SW 1271 (cell line): Measurements from ENCODE around the gene NOL4L.

Source experiments
- DNase-seq, 2 experiments: peaks; one replicate each; lab custom pipeline; 2025; lab: John Stamatoyannopoulos, UW

Gene NOL4L

GRCh38 chr20:32523613-32524213 lies 61.4 kb downstream of the NOL4L start:
- no peak for DNase-seq

- no peak for DNase-seq
Observed at GRCh38 chr20:32522776-32523612, 62.1 kb downstream of the NOL4L start.

- DNase-seq, result no peak
Observed at GRCh38 chr20:32522526-32522775, 62.7 kb downstream of the NOL4L start.

GRCh38 chr20:32521780-32522525 lies 63.2 kb downstream of the NOL4L start:
- DNase-seq, result peak in 1 of 2 experiments; percentile 56

GRCh38 chr20:32520927-32521203 lies 64.3 kb downstream of the NOL4L start:
- no peak for DNase-seq

- no peak for DNase-seq
Observed at GRCh38 chr20:32519381-32519730, 65.8 kb downstream of the NOL4L start.

GRCh38 chr20:32518593-32519380 lies 66.3 kb downstream of the NOL4L start:
- DNase-seq, result no peak

GRCh38 chr20:32517914-32518592 lies 67.1 kb downstream of the NOL4L start:
- DNase-seq, result no peak

GRCh38 chr20:32517518-32517873 lies 67.6 kb downstream of the NOL4L start:
- no peak for DNase-seq

GRCh38 chr20:32516583-32517517 lies 68.3 kb downstream of the NOL4L start:
- DNase-seq, result no peak

- DNase-seq, result no peak
Observed at GRCh38 chr20:32515631-32516101, 69.5 kb downstream of the NOL4L start.

GRCh38 chr20:32514760-32515159 lies 70.4 kb downstream of the NOL4L start:
- DNase-seq, result no peak

GRCh38 chr20:32513031-32513866 lies 71.9 kb downstream of the NOL4L start:
- DNase-seq, result no peak

- no peak for DNase-seq
Observed at GRCh38 chr20:32512047-32512385, 73.1 kb downstream of the NOL4L start.

GRCh38 chr20:32511358-32512046 lies 73.6 kb downstream of the NOL4L start:
- DNase-seq, result no peak

GRCh38 chr20:32510601-32511357 lies 74.4 kb downstream of the NOL4L start:
- no peak for DNase-seq

GRCh38 chr20:32510120-32510600 lies 75.0 kb downstream of the NOL4L start:
- DNase-seq, result no peak

- DNase-seq, result no peak
Observed at GRCh38 chr20:32509639-32510066, 75.5 kb downstream of the NOL4L start.

- no peak for DNase-seq
Observed at GRCh38 chr20:32508775-32509119, 76.4 kb downstream of the NOL4L start.
